ENCODE data around the gene DNAJC30. TPM values are rescaled to one million over a fixed set of nuclear protein-coding genes. Genes with fewer than 3 reads are reported as not detected.
A peak's percentile ranks its signal among the peaks of the same experiment; 100 is the strongest.

The DNAJC30 gene
- total RNA-seq, 1 experiment from 2014 or later, result 2.9 TPM

DNA sequence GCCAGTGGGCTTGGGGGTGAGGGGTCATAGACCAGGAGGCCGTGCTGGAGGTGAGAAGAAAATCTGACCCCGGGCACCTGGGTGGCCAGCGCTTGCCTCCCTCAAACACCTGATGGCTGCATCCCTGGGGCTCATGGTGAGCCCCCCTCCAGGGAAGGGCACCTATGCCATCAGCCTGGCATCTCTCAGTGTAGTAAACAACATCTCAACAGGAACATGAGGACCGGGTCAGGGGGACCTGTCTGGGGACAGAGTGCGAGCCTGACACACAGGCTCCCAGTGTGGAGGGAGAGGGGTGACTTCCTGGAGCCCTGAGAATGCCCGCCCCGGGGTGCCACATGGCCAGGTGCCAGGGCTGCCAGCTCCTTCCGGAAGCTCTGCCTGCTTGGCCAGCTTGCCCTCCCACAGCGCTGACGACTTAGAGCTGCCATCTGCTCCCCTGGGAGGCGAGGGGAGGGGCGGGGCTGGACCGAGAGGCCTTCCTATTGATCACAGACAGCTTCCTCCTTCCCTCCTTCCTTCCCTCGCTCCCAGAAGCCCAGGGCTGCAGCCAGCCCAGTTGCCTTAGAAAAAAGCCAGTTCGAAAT, 23.9 kb upstream of the DNAJC30 start:
- TF ChIP-seq, protein P1, sequence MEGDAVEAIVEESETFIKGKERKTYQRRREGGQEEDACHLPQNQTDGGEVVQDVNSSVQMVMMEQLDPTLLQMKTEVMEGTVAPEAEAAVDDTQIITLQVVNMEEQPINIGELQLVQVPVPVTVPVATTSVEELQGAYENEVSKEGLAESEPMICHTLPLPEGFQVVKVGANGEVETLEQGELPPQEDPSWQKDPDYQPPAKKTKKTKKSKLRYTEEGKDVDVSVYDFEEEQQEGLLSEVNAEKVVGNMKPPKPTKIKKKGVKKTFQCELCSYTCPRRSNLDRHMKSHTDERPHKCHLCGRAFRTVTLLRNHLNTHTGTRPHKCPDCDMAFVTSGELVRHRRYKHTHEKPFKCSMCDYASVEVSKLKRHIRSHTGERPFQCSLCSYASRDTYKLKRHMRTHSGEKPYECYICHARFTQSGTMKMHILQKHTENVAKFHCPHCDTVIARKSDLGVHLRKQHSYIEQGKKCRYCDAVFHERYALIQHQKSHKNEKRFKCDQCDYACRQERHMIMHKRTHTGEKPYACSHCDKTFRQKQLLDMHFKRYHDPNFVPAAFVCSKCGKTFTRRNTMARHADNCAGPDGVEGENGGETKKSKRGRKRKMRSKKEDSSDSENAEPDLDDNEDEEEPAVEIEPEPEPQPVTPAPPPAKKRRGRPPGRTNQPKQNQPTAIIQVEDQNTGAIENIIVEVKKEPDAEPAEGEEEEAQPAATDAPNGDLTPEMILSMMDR (conservative IDR thresholded peaks at IDR 0.05; ENCODE audit: low read depth, low read length), result no peak
- no peak for TF ChIP-seq EZH2 (IDR thresholded peaks at IDR 0.05; ENCODE audit: low read length, unreplicated experiment)
- no peak for TF ChIP-seq EZH2phosphoT487 (IDR thresholded peaks at IDR 0.05; ENCODE audit: borderline replicate concordance, low read length)
- H3K9me2 ChIP-seq (replicated peaks; ENCODE audit: low read length), result no peaks in the 10 kb centered on the region
- peaks cover 53% of the 10 kb centered on the region for H3K79me2 ChIP-seq (ENCODE audit: low read length)
- H4K20me1 ChIP-seq (ENCODE audit: low read length), result peaks cover 20% of the 10 kb centered on the region
- H3F3A ChIP-seq (ENCODE audit: low read length, unreplicated experiment), result peaks cover 7% of the 10 kb centered on the region
- H3K27me3 ChIP-seq (ENCODE audit: low read length), result no peaks in the 10 kb centered on the region
- H2AFZ ChIP-seq (ENCODE audit: low read length), result no peak overlapping the region
- H3K4me2 ChIP-seq (ENCODE audit: low read length), result peak overlapping the region; percentile 71
- peaks cover 40% of the 10 kb centered on the region for H3K36me3 ChIP-seq (ENCODE audit: low read depth, low read length)
- intact Hi-C loops (cut with micrococcal nuclease), result loop anchor here (1.0 kb wide), 1 partner anchor 8 kb away; no protein-coding TSS in a partner anchor
- H3K9me3 ChIP-seq (ENCODE audit: low read length), result no peaks in the 10 kb centered on the region
- TSS peak; percentile 17 for BruUV-seq (replicated peaks)
- peak overlapping the region; percentile 30; the same call in 1 of the 2 replicates for H3K4me3 ChIP-seq (ENCODE audit: low read length)
- ATAC-seq (peak; percentile 36), DNase-seq (peak; percentile 89)
- H3K9ac ChIP-seq (ENCODE audit: low read length), result peak overlapping the region; percentile 95
- CTCF ChIA-PET, result interaction anchor here (0.6 to 1.8 kb wide), 6 partner anchors 18 to 100 kb away, joined by 3 to 6 read pairs (median 3); no protein-coding TSS in a partner anchor
- peak overlapping the region; percentile 100 for H3K27ac ChIP-seq (ENCODE audit: low read length)
- POLR2A ChIA-PET (ENCODE audit: unreplicated experiment), result interaction anchor here (0.5 to 3.3 kb wide), 11 partner anchors 9 to 327 kb away, joined by 3 to 90 read pairs (median 6); partner anchors contain the start of genes BUD23, DNAJC30 and STX1A
- H3K4me1 ChIP-seq (ENCODE audit: insufficient read depth, low read length), result peaks cover 47% of the 10 kb centered on the region

DNA sequence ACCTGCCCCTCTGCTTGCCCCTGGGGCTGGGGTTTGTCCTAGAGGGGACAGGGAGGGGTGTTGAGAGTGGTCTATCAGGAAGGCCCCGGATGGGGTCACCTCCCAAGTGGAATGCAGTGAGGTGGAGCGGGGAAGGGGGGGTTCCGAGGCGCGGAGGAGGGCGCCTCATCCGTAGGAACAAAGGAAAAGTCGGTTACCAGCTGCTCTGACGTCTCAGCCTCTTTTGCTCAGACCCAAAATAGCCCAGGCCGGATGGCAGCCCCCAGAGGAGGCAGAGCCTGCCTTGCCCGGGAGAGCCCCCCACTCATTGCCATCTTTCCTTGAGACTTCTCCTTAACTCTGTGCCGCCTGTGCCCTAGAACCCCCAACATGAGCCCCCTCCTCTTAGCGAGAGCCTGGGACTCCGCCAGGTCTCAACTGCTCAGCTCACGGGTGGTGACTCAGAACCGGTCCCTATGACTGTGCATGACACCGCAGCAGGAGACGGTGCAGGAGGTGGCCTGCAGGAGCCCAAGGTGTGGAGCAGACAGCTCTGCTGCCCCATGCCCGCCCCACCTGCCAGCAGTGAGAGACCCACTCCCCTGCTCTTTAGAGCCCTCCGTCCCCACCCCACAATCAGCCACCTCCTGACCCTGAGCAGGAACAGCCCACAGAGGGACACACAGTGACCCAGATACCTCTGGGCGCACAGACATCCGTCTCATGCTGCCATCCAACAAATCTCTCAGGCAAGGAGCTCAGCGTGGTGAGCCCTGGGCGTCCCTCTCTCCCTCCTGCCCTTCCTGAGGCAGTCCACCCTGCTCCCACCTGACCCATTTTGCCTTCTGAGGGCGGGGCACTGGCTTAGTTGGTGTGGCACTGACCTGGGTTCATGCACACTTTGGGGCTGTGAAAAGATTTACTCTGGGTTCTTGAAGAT, 23.1 kb upstream of the DNAJC30 start:
- H2AFZ ChIP-seq (ENCODE audit: low read length), result no peak overlapping the region
- H3K9ac ChIP-seq (ENCODE audit: low read length), result peak overlapping the region; percentile 95
- no peak for TF ChIP-seq EZH2 (IDR thresholded peaks at IDR 0.05; ENCODE audit: low read length, unreplicated experiment)
- TF ChIP-seq, protein P1 (conservative IDR thresholded peaks at IDR 0.05; ENCODE audit: low read depth, low read length), result no peak
- ChIA-PET CTCF (interaction anchor here (0.6 to 1.8 kb wide), 6 partner anchors 19 to 100 kb away, joined by 3 to 6 read pairs (median 3); no protein-coding TSS in a partner anchor), POLR2A (ENCODE audit: unreplicated experiment) (interaction anchor here (0.5 to 3.3 kb wide), 11 partner anchors 8 to 326 kb away, joined by 3 to 90 read pairs (median 5); partner anchors contain the start of genes METTL27 and STX1A)
- peaks cover 18% of the 10 kb centered on the region for H4K20me1 ChIP-seq (ENCODE audit: low read length)
- intact Hi-C loops (cut with micrococcal nuclease), result loop anchor here (1.0 kb wide), 1 partner anchor 9 kb away; no protein-coding TSS in a partner anchor
- peak; percentile 47 for ATAC-seq
- no peaks in the 10 kb centered on the region for H3K9me3 ChIP-seq (ENCODE audit: low read length)
- H3K4me3 ChIP-seq (ENCODE audit: low read length), result peak overlapping the region; percentile 30; the same call in 1 of the 2 replicates
- BruUV-seq (replicated peaks), result TSS peak; percentile 49
- H3K36me3 ChIP-seq (ENCODE audit: low read depth, low read length), result peaks cover 43% of the 10 kb centered on the region
- peaks cover 14% of the 10 kb centered on the region for H3F3A ChIP-seq (ENCODE audit: low read length, unreplicated experiment)
- peaks cover 46% of the 10 kb centered on the region for H3K79me2 ChIP-seq (ENCODE audit: low read length)
- H3K4me2 ChIP-seq (ENCODE audit: low read length), result peak overlapping the region; percentile 71
- peaks cover 46% of the 10 kb centered on the region for H3K4me1 ChIP-seq (ENCODE audit: insufficient read depth, low read length)
- peak; percentile 88 for DNase-seq
- H3K9me2 ChIP-seq (replicated peaks; ENCODE audit: low read length), result no peaks in the 10 kb centered on the region
- H3K27ac ChIP-seq (ENCODE audit: low read length), result peak overlapping the region; percentile 100
- H3K27me3 ChIP-seq (ENCODE audit: low read length), result no peaks in the 10 kb centered on the region

Data from PC-3 (cell line).